Measurements from ENCODE around the gene ATP8B1. TPM values are rescaled to one million over a fixed set of nuclear protein-coding genes. Genes with fewer than 3 reads are reported as not detected.
"Not testable (repeated sequence)": the region's sequence is repeated elsewhere in the genome, so short reads cannot be mapped to it uniquely, and the experiment has no call there.

The ATP8B1 gene
- total RNA-seq, 2 donors from 2014 or later = 6.4 to 14.9 TPM

- intact Hi-C loops (cut with DNase I) = no loop called here
- no peak for DNase-seq
- no peak for ATAC-seq
Measured at GRCh38 chr18:57743008-57743407, 60.1 kb downstream of the ATP8B1 start.

- no peak for ATAC-seq
- intact Hi-C loops (cut with DNase I) = no loop called here
- no peak for DNase-seq
Measured at GRCh38 chr18:57741273-57741672, 61.8 kb downstream of the ATP8B1 start.

- DNase-seq (no peak), ATAC-seq (peak in 1 of 2 donors; percentile 46)
- intact Hi-C loops (cut with DNase I) = no loop called here
Measured at GRCh38 chr18:57738078-57738477, 65.0 kb downstream of the ATP8B1 start.

- ATAC-seq (peak; percentile 94 to 96), DNase-seq (peak; percentile 81)
- intact Hi-C loops (cut with DNase I) = no loop called here
Measured at GRCh38 chr18:57737400-57738060, 65.6 kb downstream of the ATP8B1 start.

- ATAC-seq; DNase-seq; intact Hi-C loops (cut with DNase I): not testable (repeated sequence)
Measured at GRCh38 chr18:57735042-57735441, 68.1 kb downstream of the ATP8B1 start.

GRCh38 chr18:57733861-57734260, 69.3 kb downstream of the ATP8B1 start:
- DNase-seq = no peak
- no peak for ATAC-seq
- intact Hi-C loops (cut with DNase I) = no loop called here

- ATAC-seq = no peak
- intact Hi-C loops (cut with DNase I) = no loop called here
- no peak for DNase-seq
Measured at GRCh38 chr18:57730146-57730545, 73.0 kb downstream of the ATP8B1 start.

GRCh38 chr18:57728941-57729511, 74.1 kb downstream of the ATP8B1 start:
- DNase-seq = no peak
- intact Hi-C loops (cut with DNase I) = no loop called here
- peak in 1 of 2 donors; percentile 17 for ATAC-seq

GRCh38 chr18:57727952-57728807, 74.9 kb downstream of the ATP8B1 start:
- peak in 1 of 2 donors; percentile 61 for ATAC-seq
- intact Hi-C loops (cut with DNase I) = no loop called here
- DNase-seq = no peak

GRCh38 chr18:57719211-57719935, 83.7 kb downstream of the ATP8B1 start:
- intact Hi-C loops (cut with DNase I); DNase-seq; ATAC-seq: not testable (repeated sequence)

- DNase-seq (no peak), ATAC-seq (no peak)
- intact Hi-C loops (cut with DNase I) = no loop called here
Measured at GRCh38 chr18:57716549-57716948, 86.6 kb downstream of the ATP8B1 start.

GRCh38 chr18:57715671-57716070, 87.4 kb downstream of the ATP8B1 start:
- intact Hi-C loops (cut with DNase I) = no loop called here
- ATAC-seq (no peak), DNase-seq (no peak)

- DNase-seq (no peak), ATAC-seq (no peak)
- intact Hi-C loops (cut with DNase I) = no loop called here
Measured at GRCh38 chr18:57715073-57715472, 88.0 kb downstream of the ATP8B1 start.

- intact Hi-C loops (cut with DNase I) = no loop called here
- DNase-seq = no peak
- no peak for ATAC-seq
Measured at GRCh38 chr18:57710226-57710625, 92.9 kb downstream of the ATP8B1 start.

GRCh38 chr18:57709335-57709734, 93.8 kb downstream of the ATP8B1 start:
- intact Hi-C loops (cut with DNase I) = no loop called here
- ATAC-seq (no peak), DNase-seq (no peak)

GRCh38 chr18:57708288-57708687, 94.8 kb downstream of the ATP8B1 start:
- ATAC-seq = no peak
- no peak for DNase-seq
- intact Hi-C loops (cut with DNase I) = no loop called here

GRCh38 chr18:57705832-57706595, 97.1 kb downstream of the ATP8B1 start:
- DNase-seq (no peak), ATAC-seq (no peak)
- intact Hi-C loops (cut with DNase I) = no loop called here

GRCh38 chr18:57705011-57705410, 98.1 kb downstream of the ATP8B1 start:
- no peak for DNase-seq
- intact Hi-C loops (cut with DNase I) = no loop called here
- ATAC-seq = no peak

Measured in left cardiac atrium (tissue), 4 donors.